ENCODE results near the gene LRRK1.

- TF ChIP-seq FOXM1 (IDR thresholded peaks at IDR 0.05; ENCODE audit: low read depth) (no peak), RFX5 (IDR thresholded peaks at IDR 0.05; ENCODE audit: low read length) (no peak), IRF3 (IDR thresholded peaks at IDR 0.05; ENCODE audit: low read depth, low read length) (no peak), POLR2AphosphoS5 (IDR thresholded peaks at IDR 0.05; ENCODE audit: low read depth, low read length) (no peak), CTCF (IDR thresholded peaks at IDR 0.05) (no peak), FOSL2 (IDR thresholded peaks at IDR 0.05; ENCODE audit: borderline replicate concordance, low read depth) (no peak)
Measured at GRCh38 chr15:101050623-101051290, 131.6 kb downstream of the LRRK1 start.
